Neural progenitor cell (in vitro differentiated cells): Measurements from ENCODE around the gene TASP1. TPM values are rescaled to one million over a fixed set of nuclear protein-coding genes. Genes with fewer than 3 reads are reported as not detected.

Experiments used
- DNase-seq: peaks from one replicate; pipeline ENCODE4 v3.0.0-alpha.2; 2016; ENCODE audit warnings: low spot score
- H2AFZ ChIP-seq: fragments of 200-600 bp; sonication (generic); replicated peaks from 2 replicates; pipeline ENCODE4 v1.6.1; 2016; ENCODE audit warnings: antibody characterized with exemption
- H3F3A ChIP-seq: fragments of 200-600 bp; sonication (generic); 2 replicates; pipeline ENCODE4 v1.6.1; 2016; ENCODE audit warnings: antibody characterized with exemption, low read depth
- H3K27ac ChIP-seq: fragments of 200-600 bp; sonication (generic); 2 replicates; pipeline ENCODE4 v1.5.1; 2016; ENCODE audit warnings: mild to moderate bottlenecking
- H3K27me3 ChIP-seq: fragments of 200-600 bp; sonication (generic); 2 replicates; pipeline ENCODE4 v1.6.1; 2016; ENCODE audit warnings: mild to moderate bottlenecking, moderate library complexity
- H3K36me3 ChIP-seq: fragments of 200-600 bp; sonication (generic); 2 replicates; pipeline ENCODE4 v1.5.1; 2016
- H3K4me1 ChIP-seq: fragments of 200-600 bp; sonication (generic); 2 replicates; pipeline ENCODE4 v1.6.1; 2016; ENCODE audit warnings: mixed run types
- H3K4me2 ChIP-seq: fragments of 200-600 bp; sonication (generic); 2 replicates; pipeline ENCODE4 v1.6.1; 2016
- H3K4me3 ChIP-seq: fragments of 200-600 bp; sonication (generic); 2 replicates; pipeline ENCODE4 v1.5.1; 2016
- H3K79me2 ChIP-seq: fragments of 200-600 bp; sonication (generic); 2 replicates; pipeline ENCODE4 v1.6.1; 2016; ENCODE audit warnings: low read depth
- H3K9ac ChIP-seq: fragments of 200-600 bp; sonication (generic); 2 replicates; pipeline ENCODE4 v1.6.1; 2016
- H3K9me3 ChIP-seq: fragments of 200-600 bp; sonication (generic); 2 replicates; pipeline ENCODE4 v1.5.1; 2016; ENCODE audit warnings: low read depth
- H4K20me1 ChIP-seq: fragments of 200-600 bp; sonication (generic); 2 replicates; pipeline ENCODE4 v1.6.1; 2016; ENCODE audit warnings: low read depth
- H3K27ac Mint-ChIP-seq: 3 replicates; pipeline ENCODE4 v1.8.0; 2021; ENCODE audit warnings: mixed read lengths
- H3K27me3 Mint-ChIP-seq: 2 replicates; pipeline ENCODE4 v1.8.0; 2022; ENCODE audit warnings: low read depth, mild to moderate bottlenecking, inconsistent platforms, moderate library complexity, mixed read lengths; ENCODE audit not compliant: insufficient read depth
- H3K36me3 Mint-ChIP-seq: 3 replicates; pipeline ENCODE4 v1.8.0; 2021; ENCODE audit warnings: mixed read lengths
- H3K4me1 Mint-ChIP-seq: 3 replicates; pipeline ENCODE4 v1.8.0; 2021; ENCODE audit warnings: mixed read lengths
- H3K4me3 Mint-ChIP-seq: 3 replicates; pipeline ENCODE4 v1.8.0; 2021; ENCODE audit warnings: mild to moderate bottlenecking, moderate library complexity, mixed read lengths
- H3K9me3 Mint-ChIP-seq: 3 replicates; pipeline ENCODE4 v1.8.0; 2020; ENCODE audit warnings: mixed read lengths
- CTCF ChIP-seq: fragments of 200-600 bp; sonication (generic); IDR thresholded peaks from 2 replicates; pipeline ENCODE4 v1.5.1; 2017; ENCODE audit warnings: antibody characterized with exemption, mild to moderate bottlenecking
- EZH2 ChIP-seq: fragments of 200-600 bp; sonication (generic); IDR thresholded peaks from 2 replicates; pipeline ENCODE4 v1.6.1; 2017; ENCODE audit warnings: antibody characterized with exemption, mild to moderate bottlenecking, moderate library complexity
- EZH2phosphoT487 ChIP-seq: fragments of 200-600 bp; sonication (generic); IDR thresholded peaks from 2 replicates; pipeline ENCODE4 v1.6.1; 2017; ENCODE audit warnings: antibody characterized with exemption
- total RNA-seq: library from RNA; depleted of rRNA; stranded (reverse); fragments of >200 nt; gene quantifications from 2 replicates; pipeline ENCODE4 v1.2.3, GENCODE V29; 2015; ENCODE audit warnings: low replicate concordance

The TASP1 gene
- total RNA-seq, 1 donor from 2014 or later = 9.6 TPM

GRCh38 chr20:13353261-13353945 lies 285.3 kb downstream of the TASP1 start:
- Histone ChIP-seq H4K20me1 (no peaks in the 10 kb centered on the region), H3K36me3 (no peaks in the 10 kb centered on the region), H3K4me1 (no peaks in the 10 kb centered on the region), H3K4me3 (no peak overlapping the region), H3K79me2 (no peaks in the 10 kb centered on the region), H3K4me2 (no peak overlapping the region), H3K27me3 (no peaks in the 10 kb centered on the region), H3K9ac (no peak overlapping the region), H3K27ac (no peak overlapping the region), H3F3A (no peaks in the 10 kb centered on the region), H3K9me3 (no peaks in the 10 kb centered on the region), H2AFZ (no peak overlapping the region)
- Mint-ChIP-seq H3K4me3 (no peak overlapping the region), H3K9me3 (no peaks in the 10 kb centered on the region), H3K27ac (no peak overlapping the region), H3K27me3 (no peaks in the 10 kb centered on the region), H3K4me1 (no peaks in the 10 kb centered on the region), H3K36me3 (no peaks in the 10 kb centered on the region)
- DNase-seq = no peak
- TF ChIP-seq EZH2 = no peak
- no peak for TF ChIP-seq EZH2phosphoT487
- no peak for TF ChIP-seq CTCF

GRCh38 chr20:13349235-13349604 lies 289.5 kb downstream of the TASP1 start:
- H3K36me3 ChIP-seq = no peaks in the 10 kb centered on the region
- DNase-seq = no peak
- no peaks in the 10 kb centered on the region for H3F3A ChIP-seq
- TF ChIP-seq CTCF (no peak), EZH2phosphoT487 (no peak), EZH2 (no peak)
- no peak overlapping the region for H2AFZ ChIP-seq
- H3K79me2 ChIP-seq = no peaks in the 10 kb centered on the region
- Mint-ChIP-seq H3K9me3 (no peaks in the 10 kb centered on the region), H3K4me1 (no peaks in the 10 kb centered on the region), H3K36me3 (no peaks in the 10 kb centered on the region), H3K27me3 (peaks cover under 1% of the 10 kb centered on the region), H3K4me3 (no peak overlapping the region), H3K27ac (no peak overlapping the region)
- H3K4me2 ChIP-seq = no peak overlapping the region
- H3K9ac ChIP-seq = no peak overlapping the region
- H3K27ac ChIP-seq = no peak overlapping the region
- H3K4me3 ChIP-seq = no peak overlapping the region
- no peaks in the 10 kb centered on the region for H3K4me1 ChIP-seq
- no peaks in the 10 kb centered on the region for H3K9me3 ChIP-seq
- no peaks in the 10 kb centered on the region for H3K27me3 ChIP-seq
- no peaks in the 10 kb centered on the region for H4K20me1 ChIP-seq

- Histone ChIP-seq H3K27me3 (no peaks in the 10 kb centered on the region), H3K79me2 (no peaks in the 10 kb centered on the region), H3K9me3 (no peaks in the 10 kb centered on the region), H3K9ac (no peak overlapping the region), H3K4me2 (no peak overlapping the region), H3K4me1 (no peaks in the 10 kb centered on the region), H3K36me3 (no peaks in the 10 kb centered on the region), H4K20me1 (no peaks in the 10 kb centered on the region), H3F3A (no peaks in the 10 kb centered on the region), H3K27ac (no peak overlapping the region), H2AFZ (no peak overlapping the region), H3K4me3 (no peak overlapping the region)
- no peaks in the 10 kb centered on the region for H3K4me1 Mint-ChIP-seq
- H3K4me3 Mint-ChIP-seq = no peak overlapping the region
- H3K9me3 Mint-ChIP-seq = no peaks in the 10 kb centered on the region
- H3K27ac Mint-ChIP-seq = no peak overlapping the region
- H3K36me3 Mint-ChIP-seq = no peaks in the 10 kb centered on the region
- peaks cover 2% of the 10 kb centered on the region for H3K27me3 Mint-ChIP-seq
- no peak for DNase-seq
- no peak for TF ChIP-seq CTCF
- TF ChIP-seq EZH2phosphoT487 = no peak
- TF ChIP-seq EZH2 = no peak
Measured at GRCh38 chr20:13348311-13349234, 290.2 kb downstream of the TASP1 start.
